GM23338 (cell line): ENCODE measurements around the gene HACE1. TPM values are rescaled to one million over a fixed set of nuclear protein-coding genes. Genes with fewer than 3 reads are reported as not detected.

Experiments
- ATAC-seq: fragments of 200-7000 bp; cut with Tn5 transposase; 3 replicates; pipeline ENCODE4 v1.9.1; 2020
- DNase-seq: peaks from one replicate; pipeline ENCODE4 v3.0.0-alpha.2; 2015; ENCODE audit warnings: low spot score
- H2AFZ ChIP-seq: fragments of 200-600 bp; sonication (generic); 2 replicates; pipeline ENCODE4 v1.8.0; 2016; ENCODE audit warnings: antibody characterized with exemption, mild to moderate bottlenecking, moderate library complexity
- H3F3A ChIP-seq: fragments of 200-600 bp; sonication (generic); replicated peaks from 2 replicates; pipeline ENCODE4 v1.8.0; 2017; ENCODE audit warnings: antibody characterized with exemption, mixed run types, low read depth
- H3K27ac ChIP-seq: fragments of 200-600 bp; sonication (generic); 2 replicates; pipeline ENCODE4 v1.6.1; 2016; ENCODE audit warnings: low read depth
- H3K27me3 ChIP-seq: fragments of 200-600 bp; sonication (generic); 2 replicates; pipeline ENCODE4 v1.8.0; 2016; ENCODE audit warnings: mild to moderate bottlenecking, mixed run types, moderate library complexity; ENCODE audit not compliant: insufficient read depth
- H3K36me3 ChIP-seq: fragments of 200-600 bp; sonication (generic); 2 replicates; pipeline ENCODE4 v1.8.0; 2016; ENCODE audit warnings: mild to moderate bottlenecking; ENCODE audit not compliant: insufficient read depth
- H3K4me1 ChIP-seq: fragments of 200-600 bp; sonication (generic); 2 replicates; pipeline ENCODE4 v1.8.0; 2016; ENCODE audit warnings: mild to moderate bottlenecking, moderate library complexity; ENCODE audit not compliant: insufficient read depth
- H3K4me2 ChIP-seq: fragments of 200-600 bp; sonication (generic); 2 replicates; pipeline ENCODE4 v1.7.1; 2017; ENCODE audit warnings: mixed run types
- H3K4me3 ChIP-seq: fragments of 200-600 bp; sonication (generic); 2 replicates; pipeline ENCODE4 v1.6.1; 2016; ENCODE audit warnings: mixed run types
- H3K79me2 ChIP-seq: fragments of 200-600 bp; sonication (generic); replicated peaks from 2 replicates; pipeline ENCODE4 v1.8.0; 2017; ENCODE audit warnings: mild to moderate bottlenecking; ENCODE audit not compliant: insufficient read depth
- H3K9me2 ChIP-seq: fragments of 200-600 bp; sonication (generic); 2 replicates; pipeline ENCODE4 v1.8.0; 2017; ENCODE audit not compliant: insufficient read depth
- H4K20me1 ChIP-seq: fragments of 200-600 bp; sonication (generic); replicated peaks from 2 replicates; pipeline ENCODE4 v1.8.0; 2017; ENCODE audit warnings: mild to moderate bottlenecking; ENCODE audit not compliant: insufficient read depth
- H3K27ac Mint-ChIP-seq: 2 replicates; pipeline ENCODE4 v1.8.0; 2020; ENCODE audit warnings: inconsistent platforms, mild to moderate bottlenecking, moderate library complexity, mixed read lengths
- H3K27me3 Mint-ChIP-seq: 3 replicates; pipeline ENCODE4 v1.8.0; 2022; ENCODE audit warnings: low read depth, mild to moderate bottlenecking, moderate library complexity, mixed read lengths, inconsistent platforms; ENCODE audit not compliant: insufficient read depth, poor library complexity
- H3K36me3 Mint-ChIP-seq: 3 replicates; pipeline ENCODE4 v1.8.0; 2021; ENCODE audit warnings: low read depth, mild to moderate bottlenecking, inconsistent platforms, moderate library complexity, mixed read lengths
- H3K4me1 Mint-ChIP-seq: 3 replicates; pipeline ENCODE4 v1.8.0; 2020; ENCODE audit warnings: mild to moderate bottlenecking, inconsistent platforms, mixed read lengths
- H3K4me3 Mint-ChIP-seq: 3 replicates; pipeline ENCODE4 v1.8.0; 2021; ENCODE audit warnings: moderate library complexity, mild to moderate bottlenecking, inconsistent platforms, mixed read lengths
- H3K9me3 Mint-ChIP-seq: 3 replicates; pipeline ENCODE4 v1.8.0; 2020; ENCODE audit warnings: moderate library complexity, mild to moderate bottlenecking, inconsistent platforms, mixed read lengths
- CREB1 ChIP-seq: fragments of 250-450 bp; sonication (Bioruptor Pico); IDR thresholded peaks from 2 replicates; pipeline ENCODE4 v1.5.0; 2020; ENCODE audit warnings: low read depth, mild to moderate bottlenecking, moderate library complexity
- CTCF ChIP-seq, 2 experiments: fragments of 200-600 bp in 1 of 2; sonication (generic) in 1 of 2; conservative IDR thresholded peaks; 2 replicates each; pipeline versions ENCODE4 v1.5.1 to v1.6.1; 2016 to 2017; ENCODE audit warnings: antibody characterized with exemption in 2 of 2, low read depth in 2 of 2, mild to moderate bottlenecking in 2 of 2, moderate library complexity in 1 of 2
- EZH2 ChIP-seq: fragments of 200-600 bp; sonication (generic); IDR thresholded peaks from one replicate; pipeline ENCODE4 v1.8.0; 2017; ENCODE audit warnings: antibody characterized with exemption, mild to moderate bottlenecking, low read depth; ENCODE audit not compliant: unreplicated experiment
- EZH2phosphoT487 ChIP-seq: fragments of 200-600 bp; sonication (generic); IDR thresholded peaks from one replicate; pipeline ENCODE4 v1.8.1; 2018; ENCODE audit warnings: antibody characterized with exemption; ENCODE audit not compliant: unreplicated experiment
- JUNB ChIP-seq: IDR thresholded peaks from one replicate; pipeline ENCODE4 v1.6.1; 2016; ENCODE audit warnings: antibody characterized with exemption; ENCODE audit not compliant: unreplicated experiment
- NANOG ChIP-seq: IDR thresholded peaks from 2 replicates; pipeline ENCODE4 v1.6.1; 2016; ENCODE audit warnings: antibody characterized with exemption, borderline replicate concordance
- POLR2AphosphoS5 ChIP-seq: IDR thresholded peaks from 2 replicates; pipeline ENCODE4 v1.6.1; 2016; ENCODE audit warnings: antibody characterized with exemption, low read depth
- STAT1 ChIP-seq: IDR thresholded peaks from one replicate; pipeline ENCODE4 v1.6.1; 2016; ENCODE audit warnings: antibody characterized with exemption; ENCODE audit not compliant: unreplicated experiment
- ZNF114 ChIP-seq: fragments of 250-450 bp; sonication (Bioruptor Pico); IDR thresholded peaks from 2 replicates; pipeline ENCODE4 v1.5.0; 2020; ENCODE audit warnings: mild to moderate bottlenecking, moderate library complexity
- polyA plus RNA-seq: library from polyadenylated mRNA; unstranded; fragments of >200 nt; fragmentation: Nextera tagmentation; extraction: Ambion mirVana; gene quantifications from 2 replicates; pipeline ENCODE4 v1.2.1, GENCODE V29; 2016
- total RNA-seq: library from RNA; depleted of rRNA; stranded (reverse); fragments of >200 nt; shearing (Covaris generic); gene quantifications from 2 replicates; pipeline ENCODE4 v1.2.3, GENCODE V29; 2014

Gene HACE1
- total and polyA plus RNA-seq, 2 experiments from 2014 or later = 8.6 to 28.7 TPM

DNA sequence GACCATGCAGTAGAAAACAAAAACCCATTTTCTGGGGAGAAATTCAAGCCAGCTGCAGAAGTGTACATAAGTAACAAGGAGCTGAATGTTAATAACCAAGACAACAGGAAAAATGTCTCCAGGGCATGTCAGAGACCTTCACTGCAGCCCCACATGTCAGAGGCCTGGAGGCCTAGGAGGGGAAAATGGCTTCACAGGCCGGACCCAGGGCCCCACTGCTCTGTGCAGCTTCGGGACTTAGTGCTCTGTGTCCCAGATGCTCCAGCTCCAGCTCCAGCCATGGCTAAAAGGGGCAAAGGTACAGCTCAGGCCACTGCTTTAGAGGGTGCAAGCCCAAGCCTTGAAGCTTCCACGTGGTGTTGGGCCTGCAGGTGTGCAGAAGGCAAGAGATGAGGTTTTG, 43.6 kb downstream of the HACE1 start:
- H3K27ac Mint-ChIP-seq = no peak overlapping the region
- Histone ChIP-seq H2AFZ (no peak overlapping the region), H3K9me2 (peaks cover 6% of the 10 kb centered on the region), H3K79me2 (peaks cover 7% of the 10 kb centered on the region; the same call in 1 of the 2 replicates), H4K20me1 (0 out of 2 replicates have a peak, but pooled peaks cover 3% of the 10 kb centered on the region), H3K4me1 (peaks cover 18% of the 10 kb centered on the region), H3K27me3 (no peaks in the 10 kb centered on the region), H3K36me3 (no peaks in the 10 kb centered on the region), H3K4me3 (no peak overlapping the region), H3F3A (no peaks in the 10 kb centered on the region), H3K27ac (no peak overlapping the region), H3K4me2 (no peak overlapping the region)
- ATAC-seq = no peak
- H3K4me3 Mint-ChIP-seq = no peak overlapping the region
- peaks cover 25% of the 10 kb centered on the region for H3K36me3 Mint-ChIP-seq
- peaks cover 18% of the 10 kb centered on the region for H3K4me1 Mint-ChIP-seq
- DNase-seq = no peak
- no peak for TF ChIP-seq EZH2phosphoT487
- no peaks in the 10 kb centered on the region for H3K27me3 Mint-ChIP-seq
- peaks cover 4% of the 10 kb centered on the region; the same call in 2 of the 3 replicates for H3K9me3 Mint-ChIP-seq

- Histone ChIP-seq H3K4me1 (peaks cover 18% of the 10 kb centered on the region), H3K27ac (no peak overlapping the region), H3K9me2 (peaks cover 6% of the 10 kb centered on the region), H3K27me3 (no peaks in the 10 kb centered on the region), H3K79me2 (no peaks in the 10 kb centered on the region), H3K36me3 (no peaks in the 10 kb centered on the region), H3F3A (no peaks in the 10 kb centered on the region), H4K20me1 (no peaks in the 10 kb centered on the region), H2AFZ (no peak overlapping the region), H3K4me3 (no peak overlapping the region), H3K4me2 (no peak overlapping the region)
- TF ChIP-seq CTCF (conservative IDR thresholded peaks at IDR 0.05; ENCODE audit: low read depth in 2 of 2) (no peak), CREB1 (no peak), NANOG (no peak), JUNB (no peak)
- H3K36me3 Mint-ChIP-seq = peaks cover 15% of the 10 kb centered on the region; the same call in 2 of the 3 replicates
- H3K4me1 Mint-ChIP-seq = peaks cover 21% of the 10 kb centered on the region
- no peak for DNase-seq
- no peak overlapping the region for H3K4me3 Mint-ChIP-seq
- no peaks in the 10 kb centered on the region for H3K27me3 Mint-ChIP-seq
- no peak for ATAC-seq
- no peaks in the 10 kb centered on the region for H3K9me3 Mint-ChIP-seq
- H3K27ac Mint-ChIP-seq = no peak overlapping the region
Observed at GRCh38 chr6:104814743-104815142, 45.0 kb downstream of the HACE1 start.

GRCh38 chr6:104813552-104813951, 46.2 kb downstream of the HACE1 start:
- ATAC-seq (no peak), DNase-seq (no peak)
- H3K36me3 ChIP-seq = no peaks in the 10 kb centered on the region
- H3K4me1 ChIP-seq = peaks cover 18% of the 10 kb centered on the region
- peaks cover 27% of the 10 kb centered on the region for H3K4me1 Mint-ChIP-seq
- no peak overlapping the region for H3K4me3 Mint-ChIP-seq
- no peak overlapping the region for H3K4me3 ChIP-seq
- no peak overlapping the region for H2AFZ ChIP-seq
- H3K27me3 Mint-ChIP-seq = no peaks in the 10 kb centered on the region
- H3K9me3 Mint-ChIP-seq = no peaks in the 10 kb centered on the region
- no peaks in the 10 kb centered on the region for H3K27me3 ChIP-seq
- peaks cover 10% of the 10 kb centered on the region; the same call in 2 of the 3 replicates for H3K36me3 Mint-ChIP-seq
- no peak overlapping the region for H3K4me2 ChIP-seq
- H3K79me2 ChIP-seq = no peaks in the 10 kb centered on the region
- no peaks in the 10 kb centered on the region for H4K20me1 ChIP-seq
- no peaks in the 10 kb centered on the region for H3F3A ChIP-seq
- peaks cover 6% of the 10 kb centered on the region for H3K9me2 ChIP-seq
- H3K27ac Mint-ChIP-seq = 0 out of 2 replicates have a peak overlapping the region, but pooled peaks have one; percentile 14
- no peak overlapping the region for H3K27ac ChIP-seq
- TF ChIP-seq CREB1 = no peak
- no peak for TF ChIP-seq POLR2AphosphoS5
- no peak for TF ChIP-seq EZH2
- no peak for TF ChIP-seq ZNF114 (CRISPR knock-in tag)
- no peak for TF ChIP-seq EZH2phosphoT487
- no peak for TF ChIP-seq NANOG
- no peak for TF ChIP-seq CTCF (conservative IDR thresholded peaks at IDR 0.05; ENCODE audit: low read depth in 2 of 2)
- no peak for TF ChIP-seq STAT1
